Measurements from ENCODE around the gene CFI.
"Not testable (repeated sequence)": the region's sequence is repeated elsewhere in the genome, so short reads cannot be mapped to it uniquely, and the experiment has no call there.

The CFI gene

GRCh38 chr4:109795059-109795458 lies 6.7 kb downstream of the CFI start:
- no peak for DNase-seq

- DNase-seq, result no peak
Observed at GRCh38 chr4:109787807-109788206, 14.0 kb downstream of the CFI start.

- DNase-seq, result no peak
Observed at GRCh38 chr4:109786846-109787245, 15.0 kb downstream of the CFI start.

GRCh38 chr4:109782092-109782491 lies 19.7 kb downstream of the CFI start:
- not testable (repeated sequence) for DNase-seq

GRCh38 chr4:109764789-109765402 lies 36.9 kb downstream of the CFI start:
- no peak for DNase-seq

- no peak for DNase-seq
Observed at GRCh38 chr4:109764376-109764775, 37.4 kb downstream of the CFI start.

GRCh38 chr4:109760682-109761081 lies 41.1 kb downstream of the CFI start:
- no peak for DNase-seq

- DNase-seq, result no peak
Observed at GRCh38 chr4:109755656-109756055, 46.1 kb downstream of the CFI start.

- no peak for DNase-seq
Observed at GRCh38 chr4:109754093-109754857, 47.5 kb downstream of the CFI start.

- no peak for DNase-seq
Observed at GRCh38 chr4:109752525-109752924, 49.3 kb downstream of the CFI start.

GRCh38 chr4:109751852-109752251 lies 49.9 kb downstream of the CFI start:
- DNase-seq, result no peak

GRCh38 chr4:109750652-109751244 lies 51.1 kb downstream of the CFI start:
- DNase-seq, result no peak

GRCh38 chr4:109749388-109750082 lies 52.3 kb downstream of the CFI start:
- no peak for DNase-seq

GRCh38 chr4:109748114-109748513 lies 53.7 kb downstream of the CFI start:
- no peak for DNase-seq

GRCh38 chr4:109746728-109747127 lies 55.1 kb downstream of the CFI start:
- no peak for DNase-seq

GRCh38 chr4:109745830-109746229 lies 56.0 kb downstream of the CFI start:
- no peak for DNase-seq

- no peak for DNase-seq
Observed at GRCh38 chr4:109739547-109739946, 62.3 kb downstream of the CFI start.

- no peak for DNase-seq
Observed at GRCh38 chr4:109738104-109738872, 63.5 kb downstream of the CFI start.

GRCh38 chr4:109735566-109736365 lies 66.0 kb downstream of the CFI start:
- no peak for DNase-seq

- no peak for DNase-seq
Observed at GRCh38 chr4:109733728-109734127, 68.1 kb downstream of the CFI start.

GRCh38 chr4:109730619-109731545 lies 70.9 kb downstream of the CFI start:
- DNase-seq, result no peak
